H1 (cell line): ENCODE data around the gene ADORA1. TPM values are rescaled to one million over a fixed set of nuclear protein-coding genes. Genes with fewer than 3 reads are reported as not detected.
A peak's percentile ranks its signal among the peaks of the same experiment; 100 is the strongest.

ENCODE experiments used
- CTCF ChIA-PET: fragments of 300-600 bp; sonication (Branson Sonifier 250); formaldehyde crosslinking; loops from one replicate; lab custom pipeline; 2021; ENCODE audit not compliant: partially characterized antibody; lab: Charles Lee
- POLR2A ChIA-PET: fragments of 300-600 bp; sonication (Branson Sonifier 250); formaldehyde crosslinking; loops from one replicate; lab custom pipeline; 2021; ENCODE audit warnings: inconsistent platforms; ENCODE audit not compliant: partially characterized antibody; lab: Charles Lee
- DNase-seq, 2 experiments: peaks; one replicate each; pipeline versions ENCODE4 v3.0.0 to v3.0.0-alpha.2; 2010 to 2022; ENCODE audit warnings: low spot score in 2 of 2, low read depth in 1 of 2, mixed read lengths in 1 of 2
- FAIRE-seq: peaks from 2 replicates; lab custom pipeline; 2011; peaks lifted over from hg19 to GRCh38; lab: Jason Lieb, UNC
- H2AFZ ChIP-seq: 2 replicates; pipeline ENCODE4 v1.8.1; 2012; ENCODE audit warnings: low read length, inconsistent platforms
- H2AK5ac ChIP-seq: 2 replicates; pipeline ENCODE4 v1.6.1; 2013; ENCODE audit warnings: low read depth, low read length
- H2BK120ac ChIP-seq: replicated peaks from 2 replicates; pipeline ENCODE3; 2013; ENCODE audit warnings: low read depth, low read length, inconsistent platforms
- H2BK12ac ChIP-seq: 2 replicates; pipeline ENCODE4 v1.6.1; 2013; ENCODE audit warnings: low read depth, low read length
- H2BK15ac ChIP-seq: 2 replicates; pipeline ENCODE4 v1.6.1; 2013; ENCODE audit warnings: low read length
- H2BK20ac ChIP-seq: 2 replicates; pipeline ENCODE4 v1.6.1; 2013; ENCODE audit warnings: low read length
- H2BK5ac ChIP-seq: 2 replicates; pipeline ENCODE4 v1.6.1; 2013; ENCODE audit warnings: low read depth, low read length
- H3K14ac ChIP-seq: 2 replicates; pipeline ENCODE4 v1.6.1; 2013; ENCODE audit warnings: inconsistent platforms; ENCODE audit not compliant: insufficient read length
- H3K18ac ChIP-seq: 2 replicates; pipeline ENCODE4 v1.6.1; 2013; ENCODE audit warnings: low read length; ENCODE audit errors: extremely low read depth
- H3K23ac ChIP-seq: 2 replicates; pipeline ENCODE4 v1.6.1; 2013; ENCODE audit warnings: inconsistent platforms; ENCODE audit not compliant: insufficient read length
- H3K23me2 ChIP-seq: 2 replicates; pipeline ENCODE4 v1.6.1; 2013; ENCODE audit warnings: low read depth, low read length
- H3K27ac ChIP-seq: 2 replicates; pipeline ENCODE4 v1.6.1; 2011; ENCODE audit warnings: low read depth, low read length, inconsistent platforms
- H3K27me3 ChIP-seq, 4 experiments: replicated peaks in 1 of 4; 1 replicate in 1 of 4; 2 replicates in 3 of 4; pipeline versions ENCODE4 v1.6.1 to v1.8.1; 2011 to 2013; ENCODE audit warnings: low read length in 3 of 4, mild to moderate bottlenecking in 3 of 4, inconsistent platforms in 2 of 4, mixed read lengths in 2 of 4, moderate library complexity in 1 of 4; ENCODE audit not compliant: control insufficient read depth in 3 of 4, insufficient read depth in 3 of 4; ENCODE audit errors: extremely low read depth in 1 of 4
- H3K36me3 ChIP-seq, 4 experiments: 2 replicates each; pipeline versions ENCODE4 v1.6.1 to v1.8.1; 2011 to 2013; ENCODE audit warnings: mild to moderate bottlenecking in 4 of 4, low read length in 3 of 4, moderate library complexity in 2 of 4, control low read depth in 1 of 4, inconsistent platforms in 1 of 4; ENCODE audit not compliant: insufficient read depth in 4 of 4, control insufficient read depth in 2 of 4
- H3K4ac ChIP-seq: replicated peaks from 2 replicates; pipeline ENCODE3; 2013; ENCODE audit warnings: low read length, low read depth, mixed read lengths, inconsistent platforms; ENCODE audit not compliant: insufficient read length
- H3K4me1 ChIP-seq, 4 experiments: replicated peaks in 1 of 4; 1 replicate in 1 of 4; 2 replicates in 3 of 4; pipeline versions ENCODE4 v1.6.1 to v1.8.1; 2011 to 2013; ENCODE audit warnings: low read length in 3 of 4, inconsistent platforms in 2 of 4, mixed read lengths in 1 of 4; ENCODE audit not compliant: insufficient read depth in 4 of 4, control insufficient read depth in 3 of 4
- H3K4me2 ChIP-seq, 2 experiments: 2 replicates each; pipeline versions ENCODE4 v1.6.1 to v1.8.1; 2011 to 2013; ENCODE audit warnings: low read depth in 2 of 2, low read length in 2 of 2, control low read depth in 1 of 2, inconsistent platforms in 1 of 2, mild to moderate bottlenecking in 1 of 2; ENCODE audit not compliant: insufficient read depth in 1 of 2
- H3K4me3 ChIP-seq, 4 experiments: fragments of 200-600, 300-600 bp in 1 of 4; sonication (generic), shearing (Covaris generic), sonication (Bioruptor Twin) in 1 of 4; 2 replicates each; pipeline versions ENCODE4 v1.5.1 to v1.8.1; 2011 to 2016; ENCODE audit warnings: low read length in 4 of 4, low read depth in 3 of 4, control low read depth in 2 of 4, inconsistent platforms in 2 of 4, mild to moderate bottlenecking in 2 of 4, mixed read lengths in 1 of 4, moderate library complexity in 1 of 4; ENCODE audit not compliant: insufficient read depth in 2 of 4; ENCODE audit errors: extremely low read depth in 1 of 4
- H3K56ac ChIP-seq: replicated peaks from 2 replicates; pipeline ENCODE3; 2013; ENCODE audit warnings: low read depth, mild to moderate bottlenecking, mixed read lengths, low read length, inconsistent platforms; ENCODE audit not compliant: insufficient read length
- H3K79me1 ChIP-seq: 2 replicates; pipeline ENCODE4 v1.6.1; 2013; ENCODE audit warnings: low read depth, low read length, control low read depth
- H3K79me2 ChIP-seq, 2 experiments: 2 replicates each; pipeline versions ENCODE4 v1.6.1 to v1.8.1; 2012 to 2013; ENCODE audit warnings: low read length in 2 of 2, mild to moderate bottlenecking in 2 of 2, inconsistent platforms in 1 of 2; ENCODE audit not compliant: insufficient read depth in 2 of 2, control insufficient read depth in 1 of 2
- H3K9ac ChIP-seq, 4 experiments: replicated peaks in 1 of 4; 1 replicate in 1 of 4; 2 replicates in 3 of 4; pipeline versions ENCODE4 v1.6.1 to v1.8.1; 2011 to 2013; ENCODE audit warnings: low read depth in 3 of 4, low read length in 3 of 4, control low read depth in 2 of 4, mild to moderate bottlenecking in 2 of 4, moderate library complexity in 2 of 4, inconsistent platforms in 1 of 4; ENCODE audit errors: extremely low read depth in 1 of 4
- H3K9me3 ChIP-seq, 2 experiments: 2 replicates each; pipeline versions ENCODE4 v1.6.1 to v1.8.1; 2012 to 2013; ENCODE audit warnings: mild to moderate bottlenecking in 2 of 2, moderate library complexity in 2 of 2, control low read depth in 1 of 2, inconsistent platforms in 1 of 2, low read depth in 1 of 2, low read length in 1 of 2, mixed read lengths in 1 of 2; ENCODE audit not compliant: insufficient read depth in 2 of 2
- H4K20me1 ChIP-seq, 2 experiments: replicated peaks in 1 of 2; 2 replicates each; pipeline versions ENCODE3 to v1.8.1; 2011 to 2013; ENCODE audit warnings: inconsistent platforms in 2 of 2, low read length in 2 of 2, mild to moderate bottlenecking in 1 of 2; ENCODE audit not compliant: insufficient read depth in 2 of 2, control insufficient read depth in 1 of 2
- H4K5ac ChIP-seq: 2 replicates; pipeline ENCODE4 v1.6.1; 2013; ENCODE audit warnings: low read length, low read depth, mixed read lengths, inconsistent platforms; ENCODE audit not compliant: insufficient read length
- H4K8ac ChIP-seq: 2 replicates; pipeline ENCODE4 v1.8.0; 2013; ENCODE audit warnings: mild to moderate bottlenecking, moderate library complexity, low read length, inconsistent platforms; ENCODE audit not compliant: insufficient read depth; ENCODE audit errors: extremely low read depth
- H4K91ac ChIP-seq: replicated peaks from 2 replicates; pipeline ENCODE3; 2013; ENCODE audit warnings: low read length, mixed read lengths, inconsistent platforms; ENCODE audit not compliant: insufficient read length
- MAX ChIP-seq: IDR thresholded peaks from 2 replicates; pipeline ENCODE4 v1.6.1; 2012; ENCODE audit warnings: inconsistent platforms
- RFX5 ChIP-seq: IDR thresholded peaks from 2 replicates; pipeline ENCODE4 v1.6.1; 2011; ENCODE audit warnings: low read depth, low read length, improper control_type of control experiment, borderline replicate concordance
- SP4 ChIP-seq: IDR thresholded peaks from 2 replicates; pipeline ENCODE4 v1.6.1; 2012; ENCODE audit warnings: low read length, inconsistent platforms
- WGBS, 2 experiments: shearing (Covaris generic) in 1 of 2; methylation state at CpG; one replicate each; pipeline versions ENCODE4 v1.1.6 to v1.1.7; 2013 to 2015; ENCODE audit warnings: low lambda C conversion rate in 2 of 2, mixed read lengths in 2 of 2, inconsistent platforms in 1 of 2, low coverage in 1 of 2, missing lambda C conversion rate in 1 of 2; ENCODE audit not compliant: insufficient replicate concordance in 2 of 2, insufficient coverage in 1 of 2, insufficient read length in 1 of 2; ENCODE audit errors: extremely low coverage in 1 of 2, missing lambda C conversion rate in 1 of 2; 5-methylcytosine and 5-hydroxymethylcytosine counted together
- polyA plus RNA-seq, 7 experiments: library from polyadenylated mRNA; depleted of rRNA in 3 of 7; stranded (reverse) in 5 of 7; unstranded in 2 of 7; fragments of >200 nt in 5 of 7; fragments of 200-250 nt in 2 of 7; gene quantifications; 1 replicate in 5 of 7; 2 replicates in 1 of 7; 4 replicates in 1 of 7; pipeline versions ENCODE4 v1.2.1 to v1.2.3, GENCODE V29; 2011 to 2013; ENCODE audit warnings: missing spikeins in 2 of 7, mixed read lengths in 2 of 7
- total RNA-seq: library from RNA; stranded (reverse); fragmentation: NEBNext Ultra II Directional; extraction: Animal tissue kit (Norgen Biotek cat#: 25700); gene quantifications from 2 replicates; pipeline ENCODE4 v1.2.1, GENCODE V29; 2021
- TF ChIP-seq, protein P1 (sequence below): IDR thresholded peaks from 2 replicates; pipeline ENCODE4 v1.6.1; 2011; ENCODE audit warnings: low read length, improper control_type of control experiment

ADORA1 gene
- total and polyA plus RNA-seq, 2 of the 8 experiments (the other 6 are each of a cell fraction or from before 2014, with no cell fraction given) = 3.3 to 6.7 TPM

- H3K56ac ChIP-seq = no peak overlapping the region
- no peaks in the 10 kb centered on the region for H3K36me3 ChIP-seq
- no peak overlapping the region for H3K4me2 ChIP-seq
- peak overlapping the region; percentile 93; the same call in 1 of the 2 replicates for H2BK15ac ChIP-seq
- no peak overlapping the region for H2AK5ac ChIP-seq
- H3K9me3 ChIP-seq = no peaks in the 10 kb centered on the region
- 0 out of 2 replicates have a peak overlapping the region, but pooled peaks have one; percentile 10 for H2AFZ ChIP-seq
- H3K14ac ChIP-seq = no peak overlapping the region
- H4K8ac ChIP-seq = no peak overlapping the region
- H3K79me1 ChIP-seq = no peaks in the 10 kb centered on the region
- peak overlapping the region; percentile 44 for H3K18ac ChIP-seq
- H3K27ac ChIP-seq = no peak overlapping the region
- H4K5ac ChIP-seq = no peak overlapping the region
- POLR2A ChIA-PET = interaction anchor here (0.6 to 1.2 kb wide), 4 partner anchors 11 to 1346 kb away, joined by 3 to 4 read pairs (median 3); no protein-coding TSS in a partner anchor
- no peaks in the 10 kb centered on the region for H3K79me2 ChIP-seq
- no peak overlapping the region for H3K9ac ChIP-seq
- H3K23me2 ChIP-seq = no peaks in the 10 kb centered on the region
- H4K91ac ChIP-seq = no peak overlapping the region
- CTCF ChIA-PET = interaction anchor here (0.7 to 16.4 kb wide), 19 partner anchors 11 to 192 kb away, joined by 3 to 275 read pairs (median 17); partner anchors contain the start of gene ADORA1
- no peak for DNase-seq
- no peak overlapping the region for H2BK12ac ChIP-seq
- no peak overlapping the region for H2BK20ac ChIP-seq
- no peak overlapping the region for H3K4me3 ChIP-seq
- H3K27me3 ChIP-seq = no peaks in the 10 kb centered on the region
- H3K4ac ChIP-seq = no peak overlapping the region
- no peak overlapping the region for H2BK120ac ChIP-seq
- no peak for TF ChIP-seq SP4
- no peak for TF ChIP-seq MAX
- TF ChIP-seq, protein P1, sequence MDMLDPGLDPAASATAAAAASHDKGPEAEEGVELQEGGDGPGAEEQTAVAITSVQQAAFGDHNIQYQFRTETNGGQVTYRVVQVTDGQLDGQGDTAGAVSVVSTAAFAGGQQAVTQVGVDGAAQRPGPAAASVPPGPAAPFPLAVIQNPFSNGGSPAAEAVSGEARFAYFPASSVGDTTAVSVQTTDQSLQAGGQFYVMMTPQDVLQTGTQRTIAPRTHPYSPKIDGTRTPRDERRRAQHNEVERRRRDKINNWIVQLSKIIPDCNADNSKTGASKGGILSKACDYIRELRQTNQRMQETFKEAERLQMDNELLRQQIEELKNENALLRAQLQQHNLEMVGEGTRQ = no peak
- no peak for TF ChIP-seq RFX5
- no peak overlapping the region for H3K23ac ChIP-seq
- WGBS, 2 experiments = 79% methylated on average over 11 of the region's 11 CpGs; no CpG with 5 or more reads in 1 of the 2 experiments
- peaks cover 9 to 11% (median 11%) of the 10 kb centered on the region in 4 experiments for H3K4me1 ChIP-seq
- no peak overlapping the region for H2BK5ac ChIP-seq
- no peaks in the 10 kb centered on the region for H4K20me1 ChIP-seq
- FAIRE-seq = no peak
Measured at GRCh38 chr1:203082571-203083462, 44.7 kb upstream of the ADORA1 start.
